GM12872 (cell line): ENCODE results near the gene PSMD8.

ENCODE experiments used
- CTCF ChIP-seq: IDR thresholded peaks from 3 replicates; pipeline ENCODE4 v1.5.1; 2011; ENCODE audit warnings: low read depth, mild to moderate bottlenecking, low read length, moderate library complexity; ENCODE audit not compliant: insufficient read depth

Gene PSMD8

GRCh38 chr19:38391911-38392464 lies 17.6 kb downstream of the PSMD8 start:
- no peak for TF ChIP-seq CTCF

GRCh38 chr19:38392707-38393308 lies 18.4 kb downstream of the PSMD8 start:
- TF ChIP-seq CTCF = no peak

GRCh38 chr19:38394488-38394887 lies 20.1 kb downstream of the PSMD8 start:
- no peak for TF ChIP-seq CTCF

- no peak for TF ChIP-seq CTCF
Measured at GRCh38 chr19:38395381-38396114, 21.2 kb downstream of the PSMD8 start.

GRCh38 chr19:38399081-38399480 lies 24.7 kb downstream of the PSMD8 start:
- TF ChIP-seq CTCF = no peak

- TF ChIP-seq CTCF = no peak
Measured at GRCh38 chr19:38399537-38399936, 25.2 kb downstream of the PSMD8 start.

GRCh38 chr19:38400361-38400760 lies 26.0 kb downstream of the PSMD8 start:
- TF ChIP-seq CTCF = no peak
